Measurements from ENCODE around the gene SETBP1.
A peak's percentile ranks its signal among the peaks of the same experiment; 100 is the strongest.

The SETBP1 gene

GRCh38 chr18:44819944-44820510, 139.3 kb downstream of the SETBP1 start:
- peak; percentile 25; the same call in 2 of the 3 replicates for ATAC-seq
- no peak for TF ChIP-seq ZNF8 (CRISPR knock-in tag; IDR thresholded peaks at IDR 0.05)
- no peak for TF ChIP-seq RARB (CRISPR knock-in tag; IDR thresholded peaks at IDR 0.05)

GRCh38 chr18:44821924-44822323, 141.2 kb downstream of the SETBP1 start:
- ATAC-seq = no peak
- TF ChIP-seq GLIS3 (CRISPR knock-in tag; IDR thresholded peaks at IDR 0.05) = no peak
- TF ChIP-seq ZFP3 (CRISPR knock-in tag; IDR thresholded peaks at IDR 0.05) = no peak
- no peak for TF ChIP-seq ZC3H10 (CRISPR knock-in tag; IDR thresholded peaks at IDR 0.05)
- TF ChIP-seq PATZ1 (CRISPR knock-in tag; IDR thresholded peaks at IDR 0.05; ENCODE audit: borderline replicate concordance) = no peak
- TF ChIP-seq TCF4 (CRISPR knock-in tag; IDR thresholded peaks at IDR 0.05; ENCODE audit: borderline replicate concordance) = no peak
- no peak for TF ChIP-seq RARB (CRISPR knock-in tag; IDR thresholded peaks at IDR 0.05)
- TF ChIP-seq ISL1 (CRISPR knock-in tag; IDR thresholded peaks at IDR 0.05) = no peak
- no peak for TF ChIP-seq CREB5 (CRISPR knock-in tag; IDR thresholded peaks at IDR 0.05; ENCODE audit: low read depth)

GRCh38 chr18:44823286-44823685, 142.6 kb downstream of the SETBP1 start:
- TF ChIP-seq ZFP3 (CRISPR knock-in tag; IDR thresholded peaks at IDR 0.05) (no peak), ZNF70 (CRISPR knock-in tag; IDR thresholded peaks at IDR 0.05) (no peak), BACH2 (CRISPR knock-in tag; IDR thresholded peaks at IDR 0.05; ENCODE audit: borderline replicate concordance) (no peak), ESRRG (CRISPR knock-in tag; IDR thresholded peaks at IDR 0.05) (no peak), TCF4 (CRISPR knock-in tag; IDR thresholded peaks at IDR 0.05; ENCODE audit: borderline replicate concordance) (no peak), POU6F1 (CRISPR knock-in tag; IDR thresholded peaks at IDR 0.05; ENCODE audit: borderline replicate concordance, low read depth) (no peak), ISL1 (CRISPR knock-in tag; IDR thresholded peaks at IDR 0.05) (no peak), ARNTL (CRISPR knock-in tag; IDR thresholded peaks at IDR 0.05; ENCODE audit: borderline replicate concordance, low read depth) (no peak), ZFP30 (CRISPR knock-in tag; IDR thresholded peaks at IDR 0.05) (no peak), OSR1 (CRISPR knock-in tag; IDR thresholded peaks at IDR 0.05) (no peak), TOX (CRISPR knock-in tag; IDR thresholded peaks at IDR 0.05; ENCODE audit: borderline replicate concordance) (no peak), RARB (CRISPR knock-in tag; IDR thresholded peaks at IDR 0.05) (no peak), CSDC2 (CRISPR knock-in tag; IDR thresholded peaks at IDR 0.05) (no peak), ZNF565 (CRISPR knock-in tag; conservative IDR thresholded peaks at IDR 0.05; ENCODE audit: low read depth) (no peak), SNAI2 (CRISPR knock-in tag; IDR thresholded peaks at IDR 0.05) (no peak)
- ATAC-seq = peak; percentile 10

GRCh38 chr18:44823782-44824181, 143.1 kb downstream of the SETBP1 start:
- TF ChIP-seq PATZ1 (CRISPR knock-in tag; IDR thresholded peaks at IDR 0.05; ENCODE audit: borderline replicate concordance) (no peak), ISL1 (CRISPR knock-in tag; IDR thresholded peaks at IDR 0.05) (peak; percentile 9; the same call in 1 of the 2 replicates), ZFP30 (CRISPR knock-in tag; IDR thresholded peaks at IDR 0.05) (no peak)
- peak; percentile 21 for ATAC-seq

GRCh38 chr18:44824884-44825283, 144.2 kb downstream of the SETBP1 start:
- no peak for ATAC-seq
- TF ChIP-seq BACH2 (CRISPR knock-in tag; IDR thresholded peaks at IDR 0.05; ENCODE audit: borderline replicate concordance) = no peak
- no peak for TF ChIP-seq TCF4 (CRISPR knock-in tag; IDR thresholded peaks at IDR 0.05; ENCODE audit: borderline replicate concordance)
- no peak for TF ChIP-seq OSR1 (CRISPR knock-in tag; IDR thresholded peaks at IDR 0.05)
- no peak for TF ChIP-seq CSDC2 (CRISPR knock-in tag; IDR thresholded peaks at IDR 0.05)
- TF ChIP-seq CSRNP3 (CRISPR knock-in tag; IDR thresholded peaks at IDR 0.05) = no peak
- TF ChIP-seq RARB (CRISPR knock-in tag; IDR thresholded peaks at IDR 0.05) = no peak
- TF ChIP-seq GLIS3 (CRISPR knock-in tag; IDR thresholded peaks at IDR 0.05) = no peak
- no peak for TF ChIP-seq ZNF565 (CRISPR knock-in tag; conservative IDR thresholded peaks at IDR 0.05; ENCODE audit: low read depth)
- no peak for TF ChIP-seq TOX (CRISPR knock-in tag; IDR thresholded peaks at IDR 0.05; ENCODE audit: borderline replicate concordance)
- no peak for TF ChIP-seq ARNTL (CRISPR knock-in tag; IDR thresholded peaks at IDR 0.05; ENCODE audit: borderline replicate concordance, low read depth)

Data from SK-N-SH treated with all-trans-retinoic acid at 6 μM for 48 hours (cell line).